ENCODE results near the gene LMNTD2.
A peak's percentile ranks its signal among the peaks of the same experiment; 100 is the strongest.
"Not testable (repeated sequence)": the region's sequence is repeated elsewhere in the genome, so short reads cannot be mapped to it uniquely, and the experiment has no call there.

Gene LMNTD2

GRCh38 chr11:534396-535209, 25.9 kb downstream of the LMNTD2 start:
- no peak for DNase-seq (ENCODE audit: low spot score)

GRCh38 chr11:533586-534395, 26.7 kb downstream of the LMNTD2 start:
- DNase-seq (ENCODE audit: low spot score): no peak

GRCh38 chr11:532986-533585, 27.5 kb downstream of the LMNTD2 start:
- DNase-seq (ENCODE audit: low spot score): no peak

- no peak for DNase-seq (ENCODE audit: low spot score)
Measured at GRCh38 chr11:532527-532985, 28.0 kb downstream of the LMNTD2 start.

GRCh38 chr11:531919-532526, 28.5 kb downstream of the LMNTD2 start:
- no peak for DNase-seq (ENCODE audit: low spot score)

GRCh38 chr11:530960-531831, 29.3 kb downstream of the LMNTD2 start:
- DNase-seq (ENCODE audit: low spot score): no peak

GRCh38 chr11:529728-530411, 30.7 kb downstream of the LMNTD2 start:
- DNase-seq (ENCODE audit: low spot score): no peak

GRCh38 chr11:528815-529727, 31.5 kb downstream of the LMNTD2 start:
- no peak for DNase-seq (ENCODE audit: low spot score)

- DNase-seq (ENCODE audit: low spot score): no peak
Measured at GRCh38 chr11:528166-528814, 32.2 kb downstream of the LMNTD2 start.

GRCh38 chr11:526192-526591, 34.3 kb downstream of the LMNTD2 start:
- no peak for DNase-seq (ENCODE audit: low spot score)

- no peak for DNase-seq (ENCODE audit: low spot score)
Measured at GRCh38 chr11:521177-521688, 39.3 kb downstream of the LMNTD2 start.

- DNase-seq (ENCODE audit: low spot score): no peak
Measured at GRCh38 chr11:520428-521176, 39.9 kb downstream of the LMNTD2 start.

GRCh38 chr11:518463-519202, 41.9 kb downstream of the LMNTD2 start:
- peak; percentile 89 for DNase-seq (ENCODE audit: low spot score)

GRCh38 chr11:516918-517685, 43.4 kb downstream of the LMNTD2 start:
- not testable (repeated sequence) for DNase-seq (ENCODE audit: low spot score)

- no peak for DNase-seq (ENCODE audit: low spot score)
Measured at GRCh38 chr11:516400-516799, 44.1 kb downstream of the LMNTD2 start.

GRCh38 chr11:515131-515530, 45.4 kb downstream of the LMNTD2 start:
- no peak for DNase-seq (ENCODE audit: low spot score)

GRCh38 chr11:514606-515005, 45.9 kb downstream of the LMNTD2 start:
- DNase-seq (ENCODE audit: low spot score): no peak

Data from hematopoietic multipotent progenitor cell treated with erythropoietin and hydrocortisone succinate and interleukin-3 and kit ligand, for 15 days (in vitro differentiated cells).